Upper lobe of left lung (tissue), 4 donors: ENCODE measurements around the gene KLK15.

Experiments used
- POLR2A ChIP-seq, 4 donors: fragments of 450-650 bp; IDR thresholded peaks; one replicate each; pipeline ENCODE4 v1.5.1; 2016 to 2017; ENCODE audit warnings: antibody characterized with exemption in 4 of 4, mild to moderate bottlenecking in 2 of 4
- POLR2AphosphoS5 ChIP-seq, 2 donors: sonication (generic); formaldehyde crosslinking; IDR thresholded peaks; one replicate each; pipeline ENCODE4 v1.5.1; 2017; ENCODE audit warnings: antibody characterized with exemption in 2 of 2
- TF ChIP-seq, protein P1 (sequence below), 6 experiments: fragments of 450-650 bp in 4 of 6; fragments of 200-600 bp in 2 of 6; sonication (generic) in 2 of 6; IDR thresholded peaks; one replicate each; pipeline ENCODE4 v1.5.1; 2016 to 2019; ENCODE audit warnings: antibody characterized with exemption in 6 of 6

DNA sequence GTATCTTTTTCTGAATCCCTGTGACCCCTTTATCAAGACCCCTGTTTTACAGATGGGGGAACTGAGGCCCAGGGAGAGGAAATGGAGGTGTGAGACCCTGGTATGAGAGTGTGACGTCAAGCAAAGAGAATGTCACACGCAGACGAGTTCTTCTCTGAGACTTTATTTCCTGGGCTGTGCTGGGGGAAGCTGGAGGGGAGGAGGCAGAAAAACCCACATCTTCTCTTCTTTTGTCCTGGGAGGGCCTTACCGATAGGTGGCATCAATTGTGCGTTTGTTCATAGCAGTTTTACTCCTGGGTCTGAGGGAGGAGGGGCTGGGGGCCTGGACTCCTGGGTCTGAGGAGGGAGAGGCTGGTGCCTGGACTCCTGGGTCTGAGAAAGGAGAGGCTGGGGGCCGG is 4.9 kb upstream of the KLK15 start:
- no peak for TF ChIP-seq POLR2A (IDR thresholded peaks at IDR 0.05)
- no peak for TF ChIP-seq POLR2AphosphoS5 (IDR thresholded peaks at IDR 0.05)
- TF ChIP-seq, protein P1, sequence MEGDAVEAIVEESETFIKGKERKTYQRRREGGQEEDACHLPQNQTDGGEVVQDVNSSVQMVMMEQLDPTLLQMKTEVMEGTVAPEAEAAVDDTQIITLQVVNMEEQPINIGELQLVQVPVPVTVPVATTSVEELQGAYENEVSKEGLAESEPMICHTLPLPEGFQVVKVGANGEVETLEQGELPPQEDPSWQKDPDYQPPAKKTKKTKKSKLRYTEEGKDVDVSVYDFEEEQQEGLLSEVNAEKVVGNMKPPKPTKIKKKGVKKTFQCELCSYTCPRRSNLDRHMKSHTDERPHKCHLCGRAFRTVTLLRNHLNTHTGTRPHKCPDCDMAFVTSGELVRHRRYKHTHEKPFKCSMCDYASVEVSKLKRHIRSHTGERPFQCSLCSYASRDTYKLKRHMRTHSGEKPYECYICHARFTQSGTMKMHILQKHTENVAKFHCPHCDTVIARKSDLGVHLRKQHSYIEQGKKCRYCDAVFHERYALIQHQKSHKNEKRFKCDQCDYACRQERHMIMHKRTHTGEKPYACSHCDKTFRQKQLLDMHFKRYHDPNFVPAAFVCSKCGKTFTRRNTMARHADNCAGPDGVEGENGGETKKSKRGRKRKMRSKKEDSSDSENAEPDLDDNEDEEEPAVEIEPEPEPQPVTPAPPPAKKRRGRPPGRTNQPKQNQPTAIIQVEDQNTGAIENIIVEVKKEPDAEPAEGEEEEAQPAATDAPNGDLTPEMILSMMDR (IDR thresholded peaks at IDR 0.05) = no peak
